K562 (cell line): ENCODE results near the gene PHETA1. TPM values are rescaled to one million over a fixed set of nuclear protein-coding genes. Genes with fewer than 3 reads are reported as not detected.

Source experiments
- ATAC-seq: fragments of 200-7000 bp; cut with Tn5 transposase; 3 replicates; pipeline ENCODE4 v1.9.1; 2020; ENCODE audit warnings: moderate library complexity
- BruUV-seq: library from RNA; stranded (reverse); fragments of 400-500 nt; replicated peaks from 2 replicates; lab custom pipeline; 2021; lab: Mats Ljungman, UMichigan
- CTCF ChIA-PET: fragments of 300-600 bp; formaldehyde crosslinking; extraction: SDS; loops from one replicate; lab custom pipeline; 2021; ENCODE audit warnings: low intra/inter-chr PET ratio; lab: Yijun Ruan, JAX
- POLR2A ChIA-PET: fragments of 300-600, 350-650 bp; sonication (Branson Sonifier 250); formaldehyde crosslinking; extraction: SDS; loops from one replicate; lab custom pipeline; 2021; ENCODE audit warnings: antibody characterized with exemption, inconsistent platforms; lab: Yijun Ruan, JAX
- DNase-seq, 4 experiments: peaks; one replicate each; pipeline versions ENCODE4 v3.0.0 to v3.0.0-alpha.2; 2011 to 2018; ENCODE audit warnings: low spot score in 3 of 4, mixed read lengths in 3 of 4; ENCODE audit errors: extremely low read depth in 1 of 4
- FAIRE-seq: peaks from 2 replicates; lab custom pipeline; 2011; peaks lifted over from hg19 to GRCh38; lab: Jason Lieb, UNC
- H2AFZ ChIP-seq: 2 replicates; pipeline ENCODE4 v1.6.0; 2011; ENCODE audit warnings: low read depth, low read length, control low read depth, inconsistent platforms
- H3K27ac ChIP-seq: fragments of 200-600 bp; 3 replicates; pipeline ENCODE4 v1.8.0; 2011; ENCODE audit warnings: low read depth, mild to moderate bottlenecking, control low read depth, inconsistent platforms, low read length, moderate library complexity, mixed read lengths; ENCODE audit errors: extremely low read depth
- H3K27me3 ChIP-seq, 2 experiments: fragments of 300-600 bp in 1 of 2; 2 replicates in 1 of 2; 3 replicates in 1 of 2; pipeline versions ENCODE4 v1.6.0 to v1.8.0; 2011; ENCODE audit warnings: inconsistent platforms in 2 of 2, low read length in 2 of 2, mild to moderate bottlenecking in 1 of 2, mixed read lengths in 1 of 2, moderate library complexity in 1 of 2; ENCODE audit not compliant: control insufficient read depth in 2 of 2, insufficient read depth in 2 of 2
- H3K36me3 ChIP-seq: fragments of 300-600 bp; 3 replicates; pipeline ENCODE4 v1.8.0; 2011; ENCODE audit warnings: mild to moderate bottlenecking, low read length, inconsistent platforms; ENCODE audit not compliant: control insufficient read depth, insufficient read depth
- H3K4me1 ChIP-seq, 2 experiments: fragments of 200-600 bp in 1 of 2; replicated peaks in 1 of 2; 2 replicates in 1 of 2; 3 replicates in 1 of 2; pipeline versions ENCODE4 v1.5.1 to v1.8.0; 2011; ENCODE audit warnings: inconsistent platforms in 2 of 2, low read length in 2 of 2, mild to moderate bottlenecking in 1 of 2, mixed read lengths in 1 of 2, moderate library complexity in 1 of 2; ENCODE audit not compliant: control insufficient read depth in 2 of 2, insufficient read depth in 2 of 2
- H3K4me2 ChIP-seq: 2 replicates; pipeline ENCODE4 v1.6.1; 2011; ENCODE audit warnings: low read length, control low read depth, inconsistent platforms, mixed read lengths; ENCODE audit not compliant: insufficient read depth
- H3K4me3 ChIP-seq: fragments of 200-600 bp; sonication (generic), shearing (Covaris generic); 2 replicates; pipeline ENCODE4 v1.5.1; 2016; ENCODE audit warnings: control low read depth, inconsistent platforms
- H3K79me2 ChIP-seq: fragments of 200-600 bp; 3 replicates; pipeline ENCODE4 v1.8.0; 2011; ENCODE audit warnings: low read length, inconsistent platforms; ENCODE audit not compliant: control insufficient read depth, insufficient read depth
- H3K9ac ChIP-seq, 2 experiments: 2 replicates each; pipeline versions ENCODE4 v1.6.0 to v1.6.1; 2011; ENCODE audit warnings: low read depth in 2 of 2, low read length in 2 of 2, control low read depth in 1 of 2, inconsistent platforms in 1 of 2, mild to moderate bottlenecking in 1 of 2, mixed read lengths in 1 of 2; ENCODE audit not compliant: insufficient read depth in 1 of 2
- H3K9me1 ChIP-seq: one replicate; pipeline ENCODE4 v1.6.0; 2011; ENCODE audit warnings: inconsistent platforms, mild to moderate bottlenecking, low read length, moderate library complexity; ENCODE audit not compliant: control insufficient read depth, insufficient read depth
- H3K9me3 ChIP-seq: replicated peaks from 2 replicates; pipeline ENCODE4 v1.5.1; 2011; ENCODE audit warnings: low read depth, low read length, inconsistent platforms; ENCODE audit not compliant: control insufficient read depth, insufficient read depth
- H4K20me1 ChIP-seq: replicated peaks from 2 replicates; pipeline ENCODE4 v1.6.1; 2011; ENCODE audit warnings: low read length, inconsistent platforms, mixed read lengths; ENCODE audit not compliant: control insufficient read depth, insufficient read depth
- ARID1B ChIP-seq: fragments of 450-650 bp; IDR thresholded peaks from 2 replicates; pipeline ENCODE4 v1.6.1; 2016; ENCODE audit warnings: antibody characterized with exemption, mild to moderate bottlenecking, inconsistent platforms
- CBFA2T2 ChIP-seq: fragments of 450-650 bp; conservative IDR thresholded peaks from 2 replicates; pipeline ENCODE4 v1.6.1; 2017; ENCODE audit warnings: mild to moderate bottlenecking
- CBX1 ChIP-seq: sonication (generic); IDR thresholded peaks from 2 replicates; pipeline ENCODE4 v1.6.1; 2016; ENCODE audit warnings: antibody characterized with exemption, low read depth, mild to moderate bottlenecking
- CEBPG ChIP-seq, 3 experiments: fragments of 200-800 bp in 1 of 3; sonication (Bioruptor generic) in 1 of 3; sonication (generic) in 1 of 3; formaldehyde crosslinking in 1 of 3; IDR thresholded peaks in 2 of 3; conservative IDR thresholded peaks in 1 of 3; 2 replicates each; pipeline versions ENCODE4 v1.6.1 to v1.8.0; 2016 to 2022; ENCODE audit warnings: missing compliant biosample characterization in 2 of 3, missing genetic modification characterization in 2 of 3, mild to moderate bottlenecking in 1 of 3, missing genetic modification reagents in 1 of 3
- CREM ChIP-seq: IDR thresholded peaks from 2 replicates; pipeline ENCODE4 v1.6.1; 2014; ENCODE audit warnings: antibody characterized with exemption, low read depth
- E2F4 ChIP-seq: sonication (generic); formaldehyde crosslinking; IDR thresholded peaks from 2 replicates; pipeline ENCODE4 v1.8.0; 2022; ENCODE audit warnings: mild to moderate bottlenecking, low read depth, missing genetic modification reagents
- ESRRA ChIP-seq: fragments of 450-650 bp; IDR thresholded peaks from 2 replicates; pipeline ENCODE4 v1.6.1; 2014; ENCODE audit warnings: low read depth, mild to moderate bottlenecking, moderate library complexity, borderline replicate concordance
- FOXM1 ChIP-seq, 2 experiments: fragments of 450-650 bp in 1 of 2; sonication (generic) in 1 of 2; formaldehyde crosslinking in 1 of 2; IDR thresholded peaks; 2 replicates each; pipeline versions ENCODE4 v1.6.1 to v1.9.0; 2017 to 2022; ENCODE audit warnings: low read depth in 2 of 2, mild to moderate bottlenecking in 2 of 2, missing genetic modification reagents in 1 of 2, moderate library complexity in 1 of 2
- GATA2 ChIP-seq: sonication (generic); formaldehyde crosslinking; IDR thresholded peaks from 2 replicates; pipeline ENCODE4 v1.4.0; 2020; ENCODE audit warnings: mild to moderate bottlenecking, missing genetic modification reagents
- HMBOX1 ChIP-seq: sonication (generic); IDR thresholded peaks from 2 replicates; pipeline ENCODE4 v1.6.1; 2016
- IRF9 ChIP-seq: fragments of 450-650 bp; IDR thresholded peaks from 2 replicates; pipeline ENCODE4 v1.6.1; 2016; ENCODE audit warnings: missing biosample characterization, missing genetic modification characterization
- KLF16 ChIP-seq: IDR thresholded peaks from 2 replicates; pipeline ENCODE4 v1.6.1; 2016; ENCODE audit warnings: antibody characterized with exemption
- SPI1 ChIP-seq: IDR thresholded peaks from 2 replicates; pipeline ENCODE4 v1.6.1; 2011; ENCODE audit warnings: low read depth, low read length, control low read depth, borderline replicate concordance
- STAT5A ChIP-seq: IDR thresholded peaks from 2 replicates; pipeline ENCODE4 v1.6.1; 2012; ENCODE audit warnings: low read length, inconsistent platforms, borderline replicate concordance
- TRIM24 ChIP-seq, 2 experiments: fragments of 450-650 bp; IDR thresholded peaks; 2 replicates each; pipeline ENCODE4 v1.6.1; 2016
- ZBTB12 ChIP-seq: fragments of 250-450 bp; sonication (Bioruptor Pico); IDR thresholded peaks from 2 replicates; pipeline ENCODE4 v1.4.0; 2020
- ZNF507 ChIP-seq: conservative IDR thresholded peaks from 2 replicates; pipeline ENCODE4 v1.6.1; 2017; ENCODE audit warnings: missing genetic modification characterization, missing compliant biosample characterization
- ZNF830 ChIP-seq: fragments of 250-450 bp; sonication (Bioruptor Pico); IDR thresholded peaks from 2 replicates; pipeline ENCODE4 v1.5.0; 2021; ENCODE audit warnings: mild to moderate bottlenecking
- WGBS: fragments of 100-300 bp; shearing (Covaris generic); methylation state at CpG from one replicate; pipeline ENCODE4 v1.1.6; 2016; ENCODE audit warnings: low coverage, mixed read lengths; ENCODE audit not compliant: insufficient coverage; ENCODE audit errors: missing lambda C conversion rate; 5-methylcytosine and 5-hydroxymethylcytosine counted together
- in situ Hi-C: fragments of 300-500 bp; cut with MboI; formaldehyde crosslinking; loops from 4 replicates; pipeline ENCODE4 v1.15.0; 2018; ENCODE audit warnings: inconsistent platforms, mixed read lengths
- intact Hi-C: fragments of 100-400 bp; cut with micrococcal nuclease; formaldehyde crosslinking; loops from 2 replicates; pipeline ENCODE4 v1.14.2; 2022
- polyA plus RNA-seq, 8 experiments: library from polyadenylated mRNA; depleted of rRNA in 4 of 8; stranded (reverse) in 5 of 8; unstranded in 3 of 8; fragments of >200 nt; fragmentation: Nextera tagmentation in 2 of 8; fragmentation: Illumina TruSeq in 1 of 8; extraction: Ambion mirVana in 2 of 8; extraction: Trizol in 1 of 8; gene quantifications; 2 replicates each; pipeline versions ENCODE4 v1.2.1 to v1.2.3, GENCODE V29; 2011 to 2014; ENCODE audit warnings: inconsistent platforms in 1 of 8, missing spikeins in 1 of 8
- total RNA-seq, 7 experiments: library from RNA; depleted of rRNA in 6 of 7; stranded (reverse); fragments of >200 nt in 6 of 7; fragmentation: Illumina TruSeq in 2 of 7; extraction: Trizol in 2 of 7; gene quantifications; 2 replicates each; pipeline versions ENCODE4 v1.2.1 to v1.2.3, GENCODE V29; 2011 to 2021; ENCODE audit warnings: low replicate concordance in 1 of 7

Gene PHETA1
- total and polyA plus RNA-seq, 9 of the 15 experiments (the other 6 are each of a cell fraction or from before 2014, with no cell fraction given): 0.03 to 12.4 (median 3.0) TPM

GRCh38 chr12:111393700-111394300 lies 24.9 kb upstream of the PHETA1 start:
- peaks cover 19 to 28% of the 10 kb centered on the region in 2 experiments; a peak in 4 of 5 replicates for H3K4me1 ChIP-seq
- no peaks in the 10 kb centered on the region for H4K20me1 ChIP-seq
- in situ Hi-C loops (no loop called here), intact Hi-C loops (no loop called here)
- no TSS peak for BruUV-seq
- ATAC-seq (peak; percentile 49), FAIRE-seq (no peak), DNase-seq (peak in 2 of 4 experiments; percentile 43 to 62)
- ChIA-PET POLR2A (interaction anchor here (1.5 kb wide), 1 partner anchor 11 kb away, joined by 5 read pairs; no protein-coding TSS in a partner anchor), CTCF (interaction anchor here (0.6 kb wide), 1 partner anchor 1609 kb away, joined by 3 read pairs; no protein-coding TSS in a partner anchor)
- WGBS: 16% methylated on average over 2 of the region's 8 CpGs
- no peaks in the 10 kb centered on the region for H3K9me3 ChIP-seq
- H3K27me3 ChIP-seq: no peaks in the 10 kb centered on the region
- H3K4me2 ChIP-seq: peak overlapping the region; percentile 50; the same call in 1 of the 2 replicates
- peak overlapping the region in 1 of 2 experiments; percentile 81; a peak in 1 of 4 replicates for H3K9ac ChIP-seq
- H3K9me1 ChIP-seq: no peaks in the 10 kb centered on the region
- no peak overlapping the region for H3K27ac ChIP-seq
- H2AFZ ChIP-seq: peak overlapping the region; percentile 74
- H3K36me3 ChIP-seq: no peaks in the 10 kb centered on the region
- H3K79me2 ChIP-seq: no peaks in the 10 kb centered on the region
- no peak overlapping the region for H3K4me3 ChIP-seq
- TF ChIP-seq ARID1B (peak; percentile 61), E2F4 (CRISPR knock-in tag) (no peak), CBX1 (0 out of 2 replicates have a peak, but pooled peaks have one; percentile 29), CBFA2T2 (peak; percentile 56), ZNF830 (no peak), FOXM1 (IDR thresholded peaks at IDR 0.05; ENCODE audit: low read depth) (peak; percentile 48), FOXM1 (CRISPR knock-in tag; IDR thresholded peaks at IDR 0.05; ENCODE audit: low read depth) (no peak), KLF16 (peak; percentile 58; the same call in 1 of the 2 replicates), CEBPG (CRISPR knock-in tag; IDR thresholded peaks at IDR 0.05) (peak; percentile 23; the same call in 1 of the 2 replicates), CEBPG (tag; conservative IDR thresholded peaks at IDR 0.05 in 1 of 2, IDR thresholded peaks at IDR 0.05 in 1 of 2) (no peak), ZBTB12 (CRISPR knock-in tag) (no peak), HMBOX1 (no peak), IRF9 (tag) (no peak), TRIM24 (IDR thresholded peaks at IDR 0.05) (0 out of 4 replicates have a peak, but pooled peaks of 1 of the 2 experiments have one; percentile 11), ESRRA (peak; percentile 39; the same call in 1 of the 2 replicates), ZNF507 (tag) (no peak), STAT5A (peak; percentile 28; the same call in 1 of the 2 replicates), GATA2 (CRISPR knock-in tag) (0 out of 2 replicates have a peak, but pooled peaks have one; percentile 23), CREM (peak; percentile 5; the same call in 1 of the 2 replicates), SPI1 (peak; percentile 45; the same call in 1 of the 2 replicates)
